ENCODE results near the gene FHL2.

DNA sequence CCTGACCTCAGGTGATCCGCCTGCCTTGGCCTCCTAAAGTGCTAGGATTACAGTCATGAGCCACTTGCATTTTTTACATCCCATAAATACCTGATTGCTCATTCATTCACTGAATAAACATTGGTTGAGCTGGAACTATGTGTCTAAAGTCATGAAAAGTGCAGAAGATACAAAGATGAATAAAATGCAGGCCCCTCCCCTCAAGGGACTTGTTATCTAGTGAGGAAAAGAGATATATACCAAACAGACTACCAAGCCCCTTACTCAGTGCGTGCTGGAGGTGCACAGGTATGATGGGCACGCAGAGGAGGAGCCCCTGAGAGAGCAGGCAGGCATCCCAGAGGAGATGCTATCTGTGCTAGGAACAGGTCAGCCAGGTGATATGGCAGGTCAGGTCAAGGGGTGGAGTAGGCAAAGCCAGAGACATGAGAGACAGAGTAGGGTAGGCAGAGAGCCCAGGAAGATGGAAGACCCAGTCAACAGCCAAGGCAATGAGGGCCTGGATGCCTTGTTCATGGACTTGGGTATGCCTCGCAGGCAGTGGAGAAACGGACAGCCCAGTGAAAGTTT is 7.7 kb downstream of the FHL2 start:
- TF ChIP-seq, protein P1, sequence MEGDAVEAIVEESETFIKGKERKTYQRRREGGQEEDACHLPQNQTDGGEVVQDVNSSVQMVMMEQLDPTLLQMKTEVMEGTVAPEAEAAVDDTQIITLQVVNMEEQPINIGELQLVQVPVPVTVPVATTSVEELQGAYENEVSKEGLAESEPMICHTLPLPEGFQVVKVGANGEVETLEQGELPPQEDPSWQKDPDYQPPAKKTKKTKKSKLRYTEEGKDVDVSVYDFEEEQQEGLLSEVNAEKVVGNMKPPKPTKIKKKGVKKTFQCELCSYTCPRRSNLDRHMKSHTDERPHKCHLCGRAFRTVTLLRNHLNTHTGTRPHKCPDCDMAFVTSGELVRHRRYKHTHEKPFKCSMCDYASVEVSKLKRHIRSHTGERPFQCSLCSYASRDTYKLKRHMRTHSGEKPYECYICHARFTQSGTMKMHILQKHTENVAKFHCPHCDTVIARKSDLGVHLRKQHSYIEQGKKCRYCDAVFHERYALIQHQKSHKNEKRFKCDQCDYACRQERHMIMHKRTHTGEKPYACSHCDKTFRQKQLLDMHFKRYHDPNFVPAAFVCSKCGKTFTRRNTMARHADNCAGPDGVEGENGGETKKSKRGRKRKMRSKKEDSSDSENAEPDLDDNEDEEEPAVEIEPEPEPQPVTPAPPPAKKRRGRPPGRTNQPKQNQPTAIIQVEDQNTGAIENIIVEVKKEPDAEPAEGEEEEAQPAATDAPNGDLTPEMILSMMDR (IDR thresholded peaks at IDR 0.05) = no peak
- TF ChIP-seq POLR2A (IDR thresholded peaks at IDR 0.05) = no peak

Measured in breast epithelium (tissue), 3 donors.